ENCODE data around the gene AKR1B1. TPM values are rescaled to one million over a fixed set of nuclear protein-coding genes. Genes with fewer than 3 reads are reported as not detected.

Gene AKR1B1
- total RNA-seq, 4 donors from 2014 or later = 8.6 to 22.4 (median 13.1) TPM

- DNase-seq (ENCODE audit: low spot score in 2 of 2) = peak in 1 of 2 donors; percentile 40
- no peak for TF ChIP-seq POLR2A (IDR thresholded peaks at IDR 0.05)
- TF ChIP-seq CTCF (IDR thresholded peaks at IDR 0.05) = no peak
- intact Hi-C loops (cut with DNase I; ENCODE audit: low total_unique reads) = no loop called here
- no peak overlapping the region for H3K4me3 ChIP-seq (ENCODE audit: low read depth, poor library complexity, severe bottlenecking)
- 64 to 66% methylated on average over 3 of the region's 3 CpGs for WGBS, 2 donors
Observed at GRCh38 chr7:134407311-134407710, 51.6 kb downstream of the AKR1B1 start.

GRCh38 chr7:134406431-134406830 lies 52.5 kb downstream of the AKR1B1 start:
- no peak overlapping the region for H3K4me3 ChIP-seq (ENCODE audit: low read depth, poor library complexity, severe bottlenecking)
- intact Hi-C loops (cut with DNase I; ENCODE audit: low total_unique reads) = no loop called here
- DNase-seq (ENCODE audit: low spot score in 2 of 2) = no peak
- TF ChIP-seq CTCF (IDR thresholded peaks at IDR 0.05) (no peak), POLR2A (IDR thresholded peaks at IDR 0.05) (no peak)
- WGBS, 2 donors = 61 to 70% methylated on average over 2 of the region's 2 CpGs

- H3K4me3 ChIP-seq (ENCODE audit: low read depth, poor library complexity, severe bottlenecking) = no peak overlapping the region
- DNase-seq (ENCODE audit: low spot score in 2 of 2) = peak in 1 of 2 donors; percentile 58
- TF ChIP-seq CTCF (IDR thresholded peaks at IDR 0.05) (no peak), POLR2A (IDR thresholded peaks at IDR 0.05) (no peak)
- intact Hi-C loops (cut with DNase I; ENCODE audit: low total_unique reads) = no loop called here
- 76 to 85% methylated on average over 3 of the region's 3 CpGs for WGBS, 2 donors
Observed at GRCh38 chr7:134405299-134405698, 53.6 kb downstream of the AKR1B1 start.

- DNase-seq (ENCODE audit: low spot score in 2 of 2) = no peak
- no peak overlapping the region for H3K4me3 ChIP-seq (ENCODE audit: low read depth, poor library complexity, severe bottlenecking)
- TF ChIP-seq CTCF (IDR thresholded peaks at IDR 0.05) (no peak), POLR2A (IDR thresholded peaks at IDR 0.05) (no peak)
- intact Hi-C loops (cut with DNase I; ENCODE audit: low total_unique reads) = no loop called here
- WGBS, 2 donors = 97 to 100% methylated on average over 1 of the region's 1 CpG
Observed at GRCh38 chr7:134403062-134403461, 55.8 kb downstream of the AKR1B1 start.

GRCh38 chr7:134400859-134401258 lies 58.0 kb downstream of the AKR1B1 start:
- 92 to 98% methylated on average over 2 of the region's 2 CpGs for WGBS, 2 donors
- intact Hi-C loops (cut with DNase I; ENCODE audit: low total_unique reads) = no loop called here
- no peak for DNase-seq (ENCODE audit: low spot score in 2 of 2)
- TF ChIP-seq CTCF (IDR thresholded peaks at IDR 0.05) = no peak
- TF ChIP-seq POLR2A (IDR thresholded peaks at IDR 0.05) = no peak
- H3K4me3 ChIP-seq (ENCODE audit: low read depth, poor library complexity, severe bottlenecking) = no peak overlapping the region

GRCh38 chr7:134396031-134396430 lies 62.9 kb downstream of the AKR1B1 start:
- H3K4me3 ChIP-seq (ENCODE audit: low read depth, poor library complexity, severe bottlenecking) = no peak overlapping the region
- no peak for DNase-seq (ENCODE audit: low spot score in 2 of 2)
- 77 to 81% methylated on average over 5 of the region's 5 CpGs for WGBS, 2 donors
- intact Hi-C loops (cut with DNase I; ENCODE audit: low total_unique reads) = no loop called here
- TF ChIP-seq POLR2A (IDR thresholded peaks at IDR 0.05) = no peak
- TF ChIP-seq CTCF (IDR thresholded peaks at IDR 0.05) = no peak

All from lower leg skin (tissue), 4 donors.